ENCODE measurements around the gene CMTR1.

CMTR1 gene

GRCh38 chr6:37432916-37433656, at the start of gene CMTR1:
TSS of gene CMTR1 (plus strand) at chr6:37433221. CDS start at chr6:37435630, 2,409 bp downstream.
- peak; percentile 92 for DNase-seq (ENCODE audit: low read depth)
- no peak for TF ChIP-seq CTCF (IDR thresholded peaks at IDR 0.05; ENCODE audit: low read length, missing control alignments)
- H3K4me3 ChIP-seq (replicated peaks; ENCODE audit: low read depth, low read length), result peak within 1 kb of the TSS; percentile 89

- DNase-seq (ENCODE audit: low read depth), result no peak
- no peak for TF ChIP-seq CTCF (IDR thresholded peaks at IDR 0.05; ENCODE audit: low read length, missing control alignments)
- no peak overlapping the region for H3K4me3 ChIP-seq (replicated peaks; ENCODE audit: low read depth, low read length)
Observed at GRCh38 chr6:37388578-37388977, 44.4 kb upstream of the CMTR1 start.

- DNase-seq (ENCODE audit: low read depth), result no peak
- H3K4me3 ChIP-seq (replicated peaks; ENCODE audit: low read depth, low read length), result no peak overlapping the region
- TF ChIP-seq CTCF (IDR thresholded peaks at IDR 0.05; ENCODE audit: low read length, missing control alignments), result no peak
Observed at GRCh38 chr6:37389857-37390256, 43.2 kb upstream of the CMTR1 start.

GRCh38 chr6:37391120-37391519, 41.9 kb upstream of the CMTR1 start:
- no peak for TF ChIP-seq CTCF (IDR thresholded peaks at IDR 0.05; ENCODE audit: low read length, missing control alignments)
- no peak overlapping the region for H3K4me3 ChIP-seq (replicated peaks; ENCODE audit: low read depth, low read length)
- DNase-seq (ENCODE audit: low read depth), result no peak

GRCh38 chr6:37392821-37393220, 40.2 kb upstream of the CMTR1 start:
- no peak overlapping the region for H3K4me3 ChIP-seq (replicated peaks; ENCODE audit: low read depth, low read length)
- no peak for TF ChIP-seq CTCF (IDR thresholded peaks at IDR 0.05; ENCODE audit: low read length, missing control alignments)
- DNase-seq (ENCODE audit: low read depth), result no peak

- no peak overlapping the region for H3K4me3 ChIP-seq (replicated peaks; ENCODE audit: low read depth, low read length)
- TF ChIP-seq CTCF (IDR thresholded peaks at IDR 0.05; ENCODE audit: low read length, missing control alignments), result no peak
- DNase-seq (ENCODE audit: low read depth), result no peak
Observed at GRCh38 chr6:37393381-37393929, 39.6 kb upstream of the CMTR1 start.
